CD4-positive, alpha-beta T cell treated with Interleukin-21 for 1 hour (primary cell): ENCODE measurements around the gene TBL3.

Experiments used
- DNase-seq: peaks from one replicate; pipeline ENCODE4 v3.0.0-alpha.2; 2020

TBL3 gene

GRCh38 chr16:2022723-2023091, 50.9 kb downstream of the TBL3 start:
- no peak for DNase-seq

GRCh38 chr16:2023092-2024031, 51.5 kb downstream of the TBL3 start:
- DNase-seq: peak; percentile 95

GRCh38 chr16:2024032-2024420, 52.2 kb downstream of the TBL3 start:
- no peak for DNase-seq

GRCh38 chr16:2025251-2025650, 53.4 kb downstream of the TBL3 start:
- no peak for DNase-seq

GRCh38 chr16:2025878-2026460, 54.1 kb downstream of the TBL3 start:
- no peak for DNase-seq

- DNase-seq: peak; percentile 32
Observed at GRCh38 chr16:2026461-2027023, 54.7 kb downstream of the TBL3 start, which contains the start of gene NHERF2. Gene NHERF2, plus strand, starts transcription at chr16:2026902. Its CDS starts 104 bp downstream, at chr16:2027006.

- DNase-seq: peak; percentile 29
Observed at GRCh38 chr16:2027024-2028010, 55.5 kb downstream of the TBL3 start.

GRCh38 chr16:2028146-2028545, 56.3 kb downstream of the TBL3 start:
- no peak for DNase-seq

- DNase-seq: no peak
Observed at GRCh38 chr16:2028620-2029220, 56.9 kb downstream of the TBL3 start.

GRCh38 chr16:2029350-2029749, 57.5 kb downstream of the TBL3 start:
- DNase-seq: no peak

GRCh38 chr16:2030036-2030435, 58.2 kb downstream of the TBL3 start:
- DNase-seq: no peak

- no peak for DNase-seq
Observed at GRCh38 chr16:2031081-2031577, 59.3 kb downstream of the TBL3 start.
